GM03348 (cell line): Measurements from ENCODE around the gene EPC1.
"Not testable (repeated sequence)": the region's sequence is repeated elsewhere in the genome, so short reads cannot be mapped to it uniquely, and the experiment has no call there.

Source experiments
- DNase-seq: peaks from one replicate; pipeline ENCODE4 v3.0.0; 2012; ENCODE audit warnings: low spot score

The EPC1 gene

GRCh38 chr10:32271617-32272016, 75.3 kb downstream of the EPC1 start:
- DNase-seq, result peak; percentile 32

- DNase-seq, result no peak
Measured at GRCh38 chr10:32269343-32270100, 77.4 kb downstream of the EPC1 start.

GRCh38 chr10:32268788-32269187, 78.2 kb downstream of the EPC1 start:
- no peak for DNase-seq

- DNase-seq, result no peak
Measured at GRCh38 chr10:32266979-32267378, 80.0 kb downstream of the EPC1 start.

- DNase-seq, result no peak
Measured at GRCh38 chr10:32266566-32266965, 80.4 kb downstream of the EPC1 start.

- no peak for DNase-seq
Measured at GRCh38 chr10:32265756-32266155, 81.2 kb downstream of the EPC1 start.

GRCh38 chr10:32263300-32263699, 83.7 kb downstream of the EPC1 start:
- no peak for DNase-seq

- no peak for DNase-seq
Measured at GRCh38 chr10:32259551-32259950, 87.4 kb downstream of the EPC1 start.

GRCh38 chr10:32256613-32257437, 90.1 kb downstream of the EPC1 start:
- peak; percentile 74 for DNase-seq

GRCh38 chr10:32253821-32254220, 93.1 kb downstream of the EPC1 start:
- DNase-seq, result no peak

GRCh38 chr10:32253276-32253675, 93.7 kb downstream of the EPC1 start:
- DNase-seq, result peak; percentile 56

- DNase-seq, result not testable (repeated sequence)
Measured at GRCh38 chr10:32250489-32250888, 96.5 kb downstream of the EPC1 start.

GRCh38 chr10:32246685-32247084, 100.3 kb downstream of the EPC1 start:
- DNase-seq, result no peak

GRCh38 chr10:32245760-32246159, 101.2 kb downstream of the EPC1 start:
- no peak for DNase-seq

- DNase-seq, result no peak
Measured at GRCh38 chr10:32244421-32245207, 102.3 kb downstream of the EPC1 start.

GRCh38 chr10:32244011-32244410, 102.9 kb downstream of the EPC1 start:
- DNase-seq, result no peak

- DNase-seq, result no peak
Measured at GRCh38 chr10:32241946-32242345, 105.0 kb downstream of the EPC1 start.

- no peak for DNase-seq
Measured at GRCh38 chr10:32240471-32240870, 106.5 kb downstream of the EPC1 start.

- DNase-seq, result peak; percentile 49
Measured at GRCh38 chr10:32239769-32240168, 107.2 kb downstream of the EPC1 start.

- peak; percentile 83 for DNase-seq
Measured at GRCh38 chr10:32237644-32238345, 109.2 kb downstream of the EPC1 start.

GRCh38 chr10:32234471-32234870, 112.5 kb downstream of the EPC1 start:
- no peak for DNase-seq

- not testable (repeated sequence) for DNase-seq
Measured at GRCh38 chr10:32233375-32233774, 113.6 kb downstream of the EPC1 start.
